ENCODE measurements around the gene VSX2. TPM values are rescaled to one million over a fixed set of nuclear protein-coding genes. Genes with fewer than 3 reads are reported as not detected.

The VSX2 gene
- total and polyA plus RNA-seq, 2 of the 13 experiments (the other 11 are each of a cell fraction or from before 2014, with no cell fraction given): 0.05 TPM; not detected in 1

GRCh38 chr14:74302634-74303569, 63.7 kb downstream of the VSX2 start, which contains the start of gene ABCD4 (continued):
- TF ChIP-seq BORCS8-MEF2B (CRISPR knock-in tag; IDR thresholded peaks at IDR 0.05) (peak; percentile 68; the same call in 1 of the 2 replicates), TMF1 (CRISPR knock-in tag; IDR thresholded peaks at IDR 0.05; ENCODE audit: low read depth) (0 out of 2 replicates have a peak, but pooled peaks have one; percentile 30), ZNF280B (CRISPR knock-in tag; IDR thresholded peaks at IDR 0.05; ENCODE audit: borderline replicate concordance) (peak; percentile 86; the same call in 1 of the 2 replicates), IRF9 (CRISPR knock-in tag; IDR thresholded peaks at IDR 0.05; ENCODE audit: borderline replicate concordance) (no peak), PLSCR1 (CRISPR knock-in tag; IDR thresholded peaks at IDR 0.05; ENCODE audit: borderline replicate concordance) (no peak), HINFP (CRISPR knock-in tag; IDR thresholded peaks at IDR 0.05; ENCODE audit: low read depth) (peak; percentile 21; the same call in 1 of the 2 replicates), ZNF549 (CRISPR knock-in tag; IDR thresholded peaks at IDR 0.05) (no peak), RFXANK (CRISPR knock-in tag; IDR thresholded peaks at IDR 0.05) (peak; percentile 48; the same call in 1 of the 2 replicates), HMG20B (CRISPR knock-in tag; conservative IDR thresholded peaks at IDR 0.05) (no peak), ZNF781 (CRISPR knock-in tag; IDR thresholded peaks at IDR 0.05; ENCODE audit: borderline replicate concordance, not compliant biosample characterization) (peak; percentile 57), RXRB (CRISPR knock-in tag; IDR thresholded peaks at IDR 0.05; ENCODE audit: borderline replicate concordance) (peak; percentile 47), ARID5B (CRISPR knock-in tag; IDR thresholded peaks at IDR 0.05) (peak; percentile 62), HES4 (CRISPR knock-in tag; IDR thresholded peaks at IDR 0.05; ENCODE audit: borderline replicate concordance) (peak; percentile 95), ZNF484 (CRISPR knock-in tag; IDR thresholded peaks at IDR 0.05; ENCODE audit: borderline replicate concordance, low read depth) (no peak), ZNF121 (CRISPR knock-in tag; IDR thresholded peaks at IDR 0.05) (peak; percentile 99), ZNF879 (CRISPR knock-in tag; IDR thresholded peaks at IDR 0.05) (no peak), ZKSCAN8 (CRISPR knock-in tag; IDR thresholded peaks at IDR 0.05; ENCODE audit: borderline replicate concordance) (no peak), CREBL2 (CRISPR knock-in tag; IDR thresholded peaks at IDR 0.05; ENCODE audit: borderline replicate concordance) (no peak), SIN3B (IDR thresholded peaks at IDR 0.05; ENCODE audit: low read length) (peak; percentile 35; the same call in 1 of the 2 replicates)

Data from HepG2 (cell line).